IMR-90 (cell line): ENCODE results near the gene CFAP61. TPM values are rescaled to one million over a fixed set of nuclear protein-coding genes. Genes with fewer than 3 reads are reported as not detected.

Experiments
- ATAC-seq: fragments of 200-7000 bp; cut with Tn5 transposase; 2 replicates; pipeline ENCODE4 v1.9.1; 2020; ENCODE audit warnings: low read depth, mild to moderate bottlenecking, moderate library complexity
- BruUV-seq: library from RNA; stranded (reverse); fragments of 400-500 nt; replicated peaks from 2 replicates; lab custom pipeline; 2021; lab: Mats Ljungman, UMichigan
- CTCF ChIA-PET: fragments of 300-600 bp; formaldehyde crosslinking; extraction: SDS; loops from one replicate; lab custom pipeline; 2021; ENCODE audit warnings: antibody characterized with exemption; lab: Yijun Ruan, JAX
- POLR2A ChIA-PET: fragments of 300-600 bp; sonication (Branson Sonifier 250); formaldehyde crosslinking; loops from one replicate; lab custom pipeline; 2022; ENCODE audit warnings: antibody characterized with exemption; ENCODE audit not compliant: unreplicated experiment; lab: Charles Lee
- DNase-seq: peaks from one replicate; pipeline ENCODE4 v3.0.0; 2013
- H2AFZ ChIP-seq: replicated peaks from 2 replicates; pipeline ENCODE3; 2013; ENCODE audit warnings: low read length, mild to moderate bottlenecking; ENCODE audit not compliant: poor library complexity
- H2AK5ac ChIP-seq: 2 replicates; pipeline ENCODE4 v1.6.1; 2013; ENCODE audit warnings: low read depth, low read length, inconsistent platforms
- H2AK9ac ChIP-seq: replicated peaks from 2 replicates; pipeline ENCODE3; 2013; ENCODE audit warnings: mild to moderate bottlenecking, low read depth, low read length, moderate library complexity; ENCODE audit not compliant: poor library complexity
- H2BK120ac ChIP-seq: 2 replicates; pipeline ENCODE4 v1.6.1; 2013; ENCODE audit warnings: low read depth, low read length, inconsistent platforms
- H2BK15ac ChIP-seq: 3 replicates; pipeline ENCODE4 v1.6.1; 2013; ENCODE audit warnings: low read depth, low read length, inconsistent platforms
- H2BK20ac ChIP-seq: 2 replicates; pipeline ENCODE4 v1.6.1; 2013; ENCODE audit warnings: low read depth, mild to moderate bottlenecking, inconsistent platforms, low read length, moderate library complexity
- H2BK5ac ChIP-seq: 2 replicates; pipeline ENCODE4 v1.6.1; 2013; ENCODE audit warnings: mild to moderate bottlenecking, low read depth, low read length, inconsistent platforms; ENCODE audit not compliant: poor library complexity, severe bottlenecking
- H3K14ac ChIP-seq: replicated peaks from 2 replicates; pipeline ENCODE4 v1.6.1; 2013; ENCODE audit warnings: low read depth, low read length, inconsistent platforms
- H3K18ac ChIP-seq: 2 replicates; pipeline ENCODE4 v1.6.1; 2013; ENCODE audit warnings: low read depth, low read length, control low read depth
- H3K23ac ChIP-seq: 2 replicates; pipeline ENCODE4 v1.6.1; 2013; ENCODE audit warnings: low read depth, low read length, inconsistent platforms
- H3K27ac ChIP-seq: 2 replicates; pipeline ENCODE4 v1.5.1; 2013; ENCODE audit warnings: mild to moderate bottlenecking, control low read depth, low read length; ENCODE audit not compliant: insufficient read depth
- H3K27me3 ChIP-seq: 2 replicates; pipeline ENCODE4 v1.6.1; 2013; ENCODE audit warnings: low read length; ENCODE audit not compliant: control insufficient read depth, insufficient read depth
- H3K36me3 ChIP-seq: 2 replicates; pipeline ENCODE4 v1.6.1; 2013; ENCODE audit warnings: low read length, mixed read lengths; ENCODE audit not compliant: control insufficient read depth, insufficient read depth
- H3K4ac ChIP-seq: 2 replicates; pipeline ENCODE4 v1.6.1; 2013; ENCODE audit warnings: low read depth, low read length, inconsistent platforms
- H3K4me1 ChIP-seq: 2 replicates; pipeline ENCODE4 v1.6.1; 2013; ENCODE audit warnings: low read length, mixed read lengths; ENCODE audit not compliant: control insufficient read depth, insufficient read depth
- H3K4me2 ChIP-seq: 2 replicates; pipeline ENCODE4 v1.6.1; 2013; ENCODE audit warnings: low read depth, mild to moderate bottlenecking, control low read depth, low read length, moderate library complexity
- H3K4me3 ChIP-seq: 2 replicates; pipeline ENCODE4 v1.5.1; 2013; ENCODE audit warnings: low read depth, mild to moderate bottlenecking, control low read depth, low read length, moderate library complexity; ENCODE audit not compliant: insufficient read depth
- H3K56ac ChIP-seq: 2 replicates; pipeline ENCODE4 v1.6.1; 2013; ENCODE audit warnings: low read length, inconsistent platforms; ENCODE audit not compliant: insufficient read depth; ENCODE audit errors: extremely low read depth
- H3K79me1 ChIP-seq, 2 experiments: 2 replicates each; pipeline ENCODE4 v1.6.1; 2013; ENCODE audit warnings: low read length in 2 of 2, inconsistent platforms in 1 of 2, low read depth in 1 of 2
- H3K9ac ChIP-seq: 2 replicates; pipeline ENCODE4 v1.6.1; 2013; ENCODE audit warnings: low read depth, low read length, control low read depth
- H3K9me1 ChIP-seq: 2 replicates; pipeline ENCODE4 v1.6.1; 2013; ENCODE audit warnings: low read length, inconsistent platforms; ENCODE audit not compliant: insufficient read depth
- H3K9me3 ChIP-seq: 2 replicates; pipeline ENCODE4 v1.6.1; 2013; ENCODE audit warnings: low read length; ENCODE audit not compliant: control insufficient read depth, insufficient read depth
- H4K20me1 ChIP-seq: 2 replicates; pipeline ENCODE4 v1.6.1; 2013; ENCODE audit warnings: low read length, inconsistent platforms; ENCODE audit not compliant: insufficient read depth
- H4K5ac ChIP-seq: 2 replicates; pipeline ENCODE4 v1.6.1; 2013; ENCODE audit warnings: mild to moderate bottlenecking, low read depth, low read length, control low read depth
- H4K8ac ChIP-seq, 2 experiments: 2 replicates each; pipeline ENCODE4 v1.6.1; 2013; ENCODE audit warnings: low read depth in 2 of 2, low read length in 2 of 2, control low read depth in 1 of 2, inconsistent platforms in 1 of 2
- H4K91ac ChIP-seq: 2 replicates; pipeline ENCODE4 v1.6.1; 2013; ENCODE audit warnings: low read depth, low read length, inconsistent platforms; ENCODE audit not compliant: insufficient read depth
- BHLHE40 ChIP-seq: fragments of 150-350 bp; IDR thresholded peaks from 2 replicates; pipeline ENCODE4 v1.6.1; 2016; ENCODE audit warnings: mild to moderate bottlenecking, low read depth, low read length
- CEBPB ChIP-seq: IDR thresholded peaks from 2 replicates; pipeline ENCODE4 v1.6.1; 2012; ENCODE audit warnings: low read depth, low read length, improper control_type of control experiment
- CHD1 ChIP-seq: IDR thresholded peaks from 2 replicates; pipeline ENCODE4 v1.6.1; 2012; ENCODE audit warnings: low read depth, low read length, improper control_type of control experiment
- ELK1 ChIP-seq: fragments of 150-350 bp; IDR thresholded peaks from 2 replicates; pipeline ENCODE4 v1.6.1; 2016; ENCODE audit warnings: low read depth, mild to moderate bottlenecking, low read length, moderate library complexity, borderline replicate concordance
- FOS ChIP-seq: fragments of 150-350 bp; IDR thresholded peaks from 2 replicates; pipeline ENCODE4 v1.6.1; 2016; ENCODE audit warnings: low read depth, low read length
- MAFK ChIP-seq: IDR thresholded peaks from 2 replicates; pipeline ENCODE4 v1.6.1; 2012; ENCODE audit warnings: low read depth, low read length, improper control_type of control experiment
- MAZ ChIP-seq: IDR thresholded peaks from 2 replicates; pipeline ENCODE4 v1.6.1; 2012; ENCODE audit warnings: low read depth, mild to moderate bottlenecking, low read length, improper control_type of control experiment, moderate library complexity, borderline replicate concordance
- MXI1 ChIP-seq: IDR thresholded peaks from 2 replicates; pipeline ENCODE4 v1.6.1; 2012; ENCODE audit warnings: low read depth, mild to moderate bottlenecking, low read length, moderate library complexity, borderline replicate concordance
- SMC3 ChIP-seq: fragments of 150-350 bp; IDR thresholded peaks from 2 replicates; pipeline ENCODE4 v1.6.1; 2016; ENCODE audit warnings: low read depth, mild to moderate bottlenecking, antibody characterized with exemption, low read length, moderate library complexity
- WGBS, 2 experiments: methylation state at CpG; one replicate each; pipeline versions ENCODE4 v1.1.5 to v1.1.7; 2013; ENCODE audit warnings: missing lambda C conversion rate in 2 of 2; ENCODE audit not compliant: insufficient read length in 1 of 2; ENCODE audit errors: extremely low coverage in 2 of 2; 5-methylcytosine and 5-hydroxymethylcytosine counted together
- dilution Hi-C: fragments of 300-500 bp; cut with HindIII; formaldehyde crosslinking; loops from one replicate; pipeline ENCODE4 v1.14.3; 2018; ENCODE audit warnings: low sequenced_read_pairs; ENCODE audit not compliant: unreplicated experiment
- in situ Hi-C: fragments of 300-500 bp; cut with MboI; formaldehyde crosslinking; loops from 3 replicates; pipeline ENCODE4 v1.14.3; 2019; ENCODE audit warnings: low sequenced_read_pairs, inconsistent platforms, mixed read lengths
- intact Hi-C: fragments of 100-400 bp; cut with micrococcal nuclease; formaldehyde crosslinking; loops from 2 replicates; pipeline ENCODE4 v1.10.0; 2022
- polyA plus RNA-seq, 3 experiments: library from polyadenylated mRNA; depleted of rRNA; stranded (reverse); fragments of >200 nt; gene quantifications; 2 replicates each; pipeline ENCODE4 v1.2.3, GENCODE V29; 2012; ENCODE audit warnings: low replicate concordance in 1 of 3
- total RNA-seq: library from RNA; depleted of rRNA; stranded (reverse); fragments of >200 nt; gene quantifications from 2 replicates; pipeline ENCODE4 v1.2.3, GENCODE V29; 2012
- TF ChIP-seq, protein P1 (sequence below): fragments of 150-350 bp; IDR thresholded peaks from 2 replicates; pipeline ENCODE4 v1.6.1; 2017; ENCODE audit warnings: mild to moderate bottlenecking, antibody characterized with exemption, low read length, low read depth

CFAP61 gene
- total and polyA plus RNA-seq, 2 of the 4 experiments (the other 2 are of a cell fraction), result 0.07 TPM; not detected in 1

DNA sequence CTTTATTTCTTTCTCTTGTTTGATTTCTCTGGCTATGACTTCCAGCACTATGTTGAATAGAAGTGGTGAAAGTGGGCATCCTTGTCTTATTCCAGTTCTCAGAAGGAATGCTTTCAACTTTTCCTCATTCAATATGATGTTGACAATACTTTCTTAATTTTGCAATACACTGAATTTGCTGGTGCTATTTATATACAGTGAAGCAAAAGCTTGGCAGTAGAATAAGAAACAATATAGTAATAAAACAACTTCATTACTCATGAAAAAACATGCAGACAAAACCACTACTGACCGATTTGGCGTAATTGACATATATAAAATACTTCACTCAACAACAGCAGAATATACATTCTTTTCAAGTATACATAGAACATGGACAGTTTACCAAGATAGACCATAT is 96.4 kb downstream of the CFAP61 start:
- Histone ChIP-seq H3K27me3 (no peaks in the 10 kb centered on the region), H3K56ac (no peak overlapping the region), H2AFZ (no peak overlapping the region), H3K79me1 (no peaks in the 10 kb centered on the region), H2AK5ac (no peak overlapping the region), H4K8ac (no peak overlapping the region), H2AK9ac (no peak overlapping the region), H3K4me3 (no peak overlapping the region), H4K5ac (no peak overlapping the region), H2BK20ac (no peak overlapping the region), H3K9me1 (no peaks in the 10 kb centered on the region), H3K27ac (no peak overlapping the region), H3K23ac (no peak overlapping the region), H3K36me3 (no peaks in the 10 kb centered on the region), H2BK120ac (no peak overlapping the region), H3K4me1 (no peaks in the 10 kb centered on the region), H4K91ac (no peak overlapping the region), H2BK5ac (no peak overlapping the region), H3K14ac (no peak overlapping the region), H4K20me1 (no peaks in the 10 kb centered on the region), H3K9ac (no peak overlapping the region), H2BK15ac (no peak overlapping the region), H3K18ac (no peak overlapping the region), H3K4me2 (no peak overlapping the region), H3K4ac (no peak overlapping the region), H3K9me3 (no peaks in the 10 kb centered on the region)
- ATAC-seq, result no peak
- POLR2A ChIA-PET, result no interaction called here
- intact Hi-C loops, result no loop called here
- DNase-seq, result no peak
- no TSS peak for BruUV-seq
- in situ Hi-C loops, result no loop called here
- CTCF ChIA-PET, result no interaction called here
- TF ChIP-seq, protein P1, sequence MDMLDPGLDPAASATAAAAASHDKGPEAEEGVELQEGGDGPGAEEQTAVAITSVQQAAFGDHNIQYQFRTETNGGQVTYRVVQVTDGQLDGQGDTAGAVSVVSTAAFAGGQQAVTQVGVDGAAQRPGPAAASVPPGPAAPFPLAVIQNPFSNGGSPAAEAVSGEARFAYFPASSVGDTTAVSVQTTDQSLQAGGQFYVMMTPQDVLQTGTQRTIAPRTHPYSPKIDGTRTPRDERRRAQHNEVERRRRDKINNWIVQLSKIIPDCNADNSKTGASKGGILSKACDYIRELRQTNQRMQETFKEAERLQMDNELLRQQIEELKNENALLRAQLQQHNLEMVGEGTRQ, result no peak
- TF ChIP-seq MAFK (no peak), CHD1 (no peak), SMC3 (no peak), BHLHE40 (no peak), FOS (no peak), MAZ (no peak), CEBPB (no peak), MXI1 (no peak), ELK1 (no peak)
- dilution Hi-C loops, result no loop called here
- no CpG with 5 or more reads among the region's 2 CpGs for WGBS, 2 experiments
